Activated CD8-positive, alpha-beta T cell treated with anti-CD3 and anti-CD28 coated beads, Interleukin-2, amount 10 ng/mL, durations not matched to agents 7 days and 5 days (primary cell): ENCODE data around the gene DYNLT1. TPM values are rescaled to one million over a fixed set of nuclear protein-coding genes. Genes with fewer than 3 reads are reported as not detected.

Experiments
- ATAC-seq: fragments of 150-1000 bp; cut with Tn5 transposase; one replicate; pipeline ENCODE4 v1.10.0; 2021; ENCODE audit warnings: moderate library complexity
- CTCF ChIA-PET: fragments of 350-600 bp; sonication (Branson Sonifier 250); formaldehyde crosslinking; loops from one replicate; lab custom pipeline; 2021; ENCODE audit warnings: antibody characterized with exemption; lab: Charles Lee
- POLR2A ChIA-PET: fragments of 350-600 bp; sonication (Branson Sonifier 250); formaldehyde crosslinking; loops from one replicate; lab custom pipeline; 2021; ENCODE audit warnings: antibody characterized with exemption; lab: Charles Lee
- DNase-seq: peaks from one replicate; pipeline ENCODE4 v3.0.0-alpha.2; 2020
- H3K27ac Mint-ChIP-seq: one replicate; pipeline ENCODE4 v1.8.0; 2021; ENCODE audit warnings: mild to moderate bottlenecking, mixed read lengths
- H3K27me3 Mint-ChIP-seq: one replicate; pipeline ENCODE4 v1.8.0; 2021; ENCODE audit warnings: low read depth, mixed read lengths
- H3K36me3 Mint-ChIP-seq: one replicate; pipeline ENCODE4 v1.8.0; 2021; ENCODE audit warnings: low read depth, mixed read lengths
- H3K4me1 Mint-ChIP-seq: one replicate; pipeline ENCODE4 v1.8.0; 2021; ENCODE audit warnings: low read depth, mixed read lengths
- H3K4me3 Mint-ChIP-seq: one replicate; pipeline ENCODE4 v1.8.0; 2021; ENCODE audit warnings: mild to moderate bottlenecking, mixed read lengths
- H3K9me3 Mint-ChIP-seq: one replicate; pipeline ENCODE4 v1.8.0; 2022; ENCODE audit warnings: mixed read lengths; ENCODE audit not compliant: insufficient read depth
- microRNA-seq: library from miRNA; unstranded; fragments of <30 nt; microRNA quantifications from one replicate; pipeline ENCODE4 v1.2.0, GENCODE V29; 2022
- total RNA-seq, 2 experiments: library from RNA; stranded (reverse); gene quantifications; one replicate each; pipeline ENCODE4 v1.2.3, GENCODE V29; 2021

The DYNLT1 gene
- total RNA-seq, 2 experiments from 2014 or later: 79.0 to 86.4 TPM

DNA sequence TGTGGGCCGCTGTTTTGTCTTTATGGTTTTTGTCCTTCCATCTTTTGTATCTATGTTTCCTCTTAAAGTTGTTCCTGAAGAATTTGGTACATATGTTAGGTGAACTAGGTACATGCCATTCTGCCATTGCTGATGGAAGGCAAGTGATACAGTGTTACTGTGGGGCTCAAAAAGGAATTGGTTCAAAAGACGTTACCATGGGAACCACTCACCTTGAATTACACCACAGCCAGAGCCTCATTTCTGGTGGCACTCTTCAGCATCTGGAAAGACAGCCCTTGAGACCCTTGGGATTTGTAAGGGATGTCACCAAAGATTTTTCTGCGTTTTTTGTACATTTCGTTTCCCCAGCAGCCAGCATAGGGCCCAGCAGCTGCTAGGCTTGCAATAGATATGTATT is 52.7 kb downstream of the DYNLT1 start:
- H3K27ac Mint-ChIP-seq: no peak overlapping the region
- no peak for DNase-seq
- H3K27me3 Mint-ChIP-seq: no peaks in the 10 kb centered on the region
- H3K4me1 Mint-ChIP-seq: peaks cover 1% of the 10 kb centered on the region
- no peaks in the 10 kb centered on the region for H3K9me3 Mint-ChIP-seq
- no peak for ATAC-seq
- H3K4me3 Mint-ChIP-seq: no peak overlapping the region
- peaks cover 67% of the 10 kb centered on the region for H3K36me3 Mint-ChIP-seq
- ChIA-PET CTCF (no interaction called here), POLR2A (no interaction called here)

DNA sequence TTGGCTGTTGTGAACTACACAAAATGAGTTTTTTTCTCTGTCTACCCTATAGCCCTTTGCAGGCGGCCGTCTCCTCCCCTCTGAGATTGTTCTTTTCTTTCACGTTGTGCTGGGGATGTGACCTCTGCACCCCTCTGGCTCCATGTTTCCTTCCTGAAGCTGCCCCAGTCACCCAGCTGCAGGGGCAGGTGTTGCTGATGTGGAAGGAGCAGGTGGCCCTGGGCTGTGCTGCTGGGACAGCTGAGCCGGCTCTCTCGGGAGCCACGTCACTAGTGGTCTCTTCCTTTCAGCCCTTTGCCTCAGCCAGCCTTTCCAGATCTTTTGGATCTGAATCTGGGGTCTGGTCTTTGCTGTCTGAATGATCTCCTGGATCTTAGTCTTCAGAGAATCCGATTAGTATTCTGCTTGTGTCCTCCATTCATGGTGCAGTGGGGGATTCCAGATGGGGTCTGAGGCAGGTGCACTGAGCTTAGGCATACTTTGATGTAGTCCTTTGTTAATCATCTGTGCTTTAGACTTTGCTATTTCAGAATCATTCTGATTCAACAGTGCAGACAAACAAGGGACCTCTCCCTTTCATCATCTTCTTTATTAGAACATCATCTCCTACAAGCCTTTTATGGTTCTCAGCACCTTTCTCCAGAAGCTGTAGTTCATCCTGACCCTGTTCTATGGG is 53.3 kb downstream of the DYNLT1 start:
- no peak for ATAC-seq

DNA sequence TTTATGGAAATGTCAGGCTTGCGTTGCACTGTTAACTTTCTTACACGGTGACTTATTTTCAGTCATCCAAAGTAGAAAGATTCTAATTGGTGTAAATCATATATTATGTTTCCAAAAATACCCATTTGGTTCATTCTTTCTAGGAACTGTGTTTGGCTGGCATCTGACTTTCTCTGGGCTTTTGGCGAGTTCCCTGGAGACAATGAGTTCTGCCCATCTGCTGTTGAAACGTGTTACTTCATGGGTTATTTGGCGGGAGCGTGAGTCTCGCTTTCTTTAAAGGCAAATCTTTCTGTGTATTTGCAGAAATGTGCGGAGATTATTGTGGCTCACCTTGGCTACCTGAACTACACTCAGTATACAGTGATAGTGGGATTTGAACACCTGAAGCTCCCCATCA is 55.2 kb downstream of the DYNLT1 start:
- no peaks in the 10 kb centered on the region for H3K9me3 Mint-ChIP-seq
- no peak for DNase-seq

More for the DNA sequence above, 53.3 kb downstream of the DYNLT1 start:
- H3K4me1 Mint-ChIP-seq: no peaks in the 10 kb centered on the region
- H3K27ac Mint-ChIP-seq: no peak overlapping the region
- H3K36me3 Mint-ChIP-seq: peaks cover 69% of the 10 kb centered on the region
- ChIA-PET CTCF (no interaction called here), POLR2A (no interaction called here)
- no peak overlapping the region for H3K4me3 Mint-ChIP-seq
- H3K27me3 Mint-ChIP-seq: no peaks in the 10 kb centered on the region
- no peaks in the 10 kb centered on the region for H3K9me3 Mint-ChIP-seq
- DNase-seq: no peak

DNA sequence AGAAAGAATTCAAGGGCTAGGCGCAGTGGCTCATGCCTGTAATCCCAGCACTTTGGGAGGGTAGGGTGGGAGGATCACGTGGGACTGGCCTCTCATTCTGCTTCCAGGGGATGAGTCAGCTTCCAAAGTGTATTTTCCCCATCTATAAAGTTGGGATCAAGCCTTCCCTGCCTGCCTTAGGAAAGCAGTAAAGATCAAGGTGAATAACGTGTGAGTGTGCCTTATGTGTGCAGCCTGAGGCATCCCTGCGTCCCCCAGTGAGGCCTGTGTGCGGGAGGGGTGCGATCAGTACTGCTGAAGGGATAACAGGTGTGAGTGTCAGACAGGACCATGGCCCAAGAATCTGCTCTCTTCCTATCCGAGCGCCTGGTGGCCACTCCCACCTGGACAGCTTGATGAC is 57.9 kb downstream of the DYNLT1 start:
- Mint-ChIP-seq H3K4me3 (no peak overlapping the region), H3K27ac (no peak overlapping the region), H3K9me3 (no peaks in the 10 kb centered on the region), H3K36me3 (peaks cover 77% of the 10 kb centered on the region), H3K4me1 (no peaks in the 10 kb centered on the region), H3K27me3 (no peaks in the 10 kb centered on the region)
- ChIA-PET CTCF (no interaction called here), POLR2A (no interaction called here)
- ATAC-seq (no peak), DNase-seq (no peak)

More for the DNA sequence above, 55.2 kb downstream of the DYNLT1 start:
- no peaks in the 10 kb centered on the region for H3K27me3 Mint-ChIP-seq
- ChIA-PET POLR2A (no interaction called here), CTCF (interaction anchor here (1.4 to 1.5 kb wide), 2 partner anchors 14 to 368 kb away, joined by 3 to 6 read pairs; no protein-coding TSS in a partner anchor)
- H3K36me3 Mint-ChIP-seq: peaks cover 73% of the 10 kb centered on the region
- H3K27ac Mint-ChIP-seq: no peak overlapping the region
- H3K4me3 Mint-ChIP-seq: no peak overlapping the region
- H3K4me1 Mint-ChIP-seq: no peaks in the 10 kb centered on the region
- ATAC-seq: no peak

Small RNAs within 50 kb of the gene (microRNA-seq; reads per million reads assigned to microRNA genes)
- gene MIR7161: not detected

Other genes starting within 250 kb of the DYNLT1 start
- 10 to 100 TPM; 15.0 to 15.2 TPM for gene TMEM181, start 84.7 kb downstream of the DYNLT1 start, total RNA-seq
- 10 to 100 TPM; 43.5 to 48.3 TPM for gene SYTL3, start 5.3 kb upstream of the DYNLT1 start, total RNA-seq
- 100 to 1,000 TPM; 177 to 180 TPM for gene EZR, start 174.6 kb upstream of the DYNLT1 start, total RNA-seq